ENCODE measurements around the gene SH3RF3.
A peak's percentile ranks its signal among the peaks of the same experiment; 100 is the strongest.
"Not testable (repeated sequence)": the region's sequence is repeated elsewhere in the genome, so short reads cannot be mapped to it uniquely, and the experiment has no call there.

The SH3RF3 gene

GRCh38 chr2:109159096-109159495 lies 30.1 kb downstream of the SH3RF3 start:
- DNase-seq = no peak

GRCh38 chr2:109160714-109161440 lies 31.9 kb downstream of the SH3RF3 start:
- DNase-seq = peak; percentile 19 to 67

GRCh38 chr2:109162367-109162766 lies 33.4 kb downstream of the SH3RF3 start:
- DNase-seq = not testable (repeated sequence)

- DNase-seq = no peak
Measured at GRCh38 chr2:109162999-109163398, 34.0 kb downstream of the SH3RF3 start.

GRCh38 chr2:109164311-109164710 lies 35.3 kb downstream of the SH3RF3 start:
- DNase-seq = no peak

GRCh38 chr2:109164739-109165221 lies 35.8 kb downstream of the SH3RF3 start:
- no peak for DNase-seq

- DNase-seq = no peak
Measured at GRCh38 chr2:109166811-109167210, 37.8 kb downstream of the SH3RF3 start.

GRCh38 chr2:109168086-109168485 lies 39.1 kb downstream of the SH3RF3 start:
- DNase-seq = no peak

- DNase-seq = no peak
Measured at GRCh38 chr2:109168716-109169115, 39.7 kb downstream of the SH3RF3 start.

- no peak for DNase-seq
Measured at GRCh38 chr2:109170645-109171044, 41.6 kb downstream of the SH3RF3 start.

- DNase-seq = peak in 1 of 2 experiments; percentile 37
Measured at GRCh38 chr2:109171444-109172334, 42.7 kb downstream of the SH3RF3 start.

- no peak for DNase-seq
Measured at GRCh38 chr2:109172556-109173105, 43.6 kb downstream of the SH3RF3 start.

GRCh38 chr2:109173311-109174171 lies 44.5 kb downstream of the SH3RF3 start:
- no peak for DNase-seq

GRCh38 chr2:109174214-109174613 lies 45.2 kb downstream of the SH3RF3 start:
- no peak for DNase-seq

- DNase-seq = no peak
Measured at GRCh38 chr2:109174626-109175349, 45.8 kb downstream of the SH3RF3 start.

- no peak for DNase-seq
Measured at GRCh38 chr2:109175350-109175678, 46.3 kb downstream of the SH3RF3 start.

GRCh38 chr2:109176928-109177327 lies 47.9 kb downstream of the SH3RF3 start:
- peak in 1 of 2 experiments; percentile 52 for DNase-seq

- no peak for DNase-seq
Measured at GRCh38 chr2:109177635-109178034, 48.6 kb downstream of the SH3RF3 start.

GRCh38 chr2:109178968-109179367 lies 50.0 kb downstream of the SH3RF3 start:
- no peak for DNase-seq

GRCh38 chr2:109180786-109181185 lies 51.8 kb downstream of the SH3RF3 start:
- DNase-seq = no peak

- DNase-seq = no peak
Measured at GRCh38 chr2:109182426-109182825, 53.4 kb downstream of the SH3RF3 start.

- DNase-seq = no peak
Measured at GRCh38 chr2:109183871-109184270, 54.9 kb downstream of the SH3RF3 start.

All from NCI-H524 (cell line).